HG03060 (cell line): Measurements from ENCODE around the gene ENO2.

Experiments
- ATAC-seq: cut with Tn5 transposase; IDR thresholded peaks from one replicate; pipeline ENCODE4 v1.9.1; 2021; ENCODE audit warnings: low read depth, moderate number of reproducible peaks; ENCODE audit not compliant: unreplicated experiment

The ENO2 gene

DNA sequence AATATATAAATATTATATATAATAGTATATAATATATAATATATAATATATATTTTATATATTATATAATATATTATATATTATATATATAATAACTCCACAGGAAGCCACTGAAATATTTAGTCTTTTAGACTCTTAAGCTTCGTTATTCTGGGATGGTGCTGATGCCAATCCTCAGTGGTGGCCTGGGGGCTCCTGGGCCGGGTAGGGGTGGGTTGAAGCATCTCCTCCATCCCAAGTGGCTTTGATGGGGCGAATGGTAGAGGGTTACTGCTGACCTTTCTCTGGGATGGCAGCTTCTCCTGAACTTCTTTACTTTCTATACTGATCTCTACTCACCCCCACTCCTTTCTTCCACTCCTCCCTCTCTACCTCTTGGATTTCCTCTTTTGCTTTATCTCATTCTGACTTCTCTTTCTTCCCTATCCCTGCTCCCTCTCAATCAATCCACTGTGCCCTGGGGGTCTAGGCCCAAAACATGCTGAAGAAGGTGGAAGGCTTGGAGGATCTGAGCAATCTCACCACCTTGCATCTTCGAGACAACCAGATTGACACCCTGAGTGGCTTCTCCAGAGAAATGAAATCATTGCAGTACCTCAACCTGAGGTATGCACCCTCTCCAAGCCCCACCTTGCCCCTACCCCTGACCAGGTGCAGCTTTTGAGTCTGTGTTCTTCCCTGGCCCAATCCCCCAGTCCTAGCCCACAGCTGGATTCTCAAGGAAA lies 4.8 kb upstream of the ENO2 start:
- ATAC-seq: no peak

DNA sequence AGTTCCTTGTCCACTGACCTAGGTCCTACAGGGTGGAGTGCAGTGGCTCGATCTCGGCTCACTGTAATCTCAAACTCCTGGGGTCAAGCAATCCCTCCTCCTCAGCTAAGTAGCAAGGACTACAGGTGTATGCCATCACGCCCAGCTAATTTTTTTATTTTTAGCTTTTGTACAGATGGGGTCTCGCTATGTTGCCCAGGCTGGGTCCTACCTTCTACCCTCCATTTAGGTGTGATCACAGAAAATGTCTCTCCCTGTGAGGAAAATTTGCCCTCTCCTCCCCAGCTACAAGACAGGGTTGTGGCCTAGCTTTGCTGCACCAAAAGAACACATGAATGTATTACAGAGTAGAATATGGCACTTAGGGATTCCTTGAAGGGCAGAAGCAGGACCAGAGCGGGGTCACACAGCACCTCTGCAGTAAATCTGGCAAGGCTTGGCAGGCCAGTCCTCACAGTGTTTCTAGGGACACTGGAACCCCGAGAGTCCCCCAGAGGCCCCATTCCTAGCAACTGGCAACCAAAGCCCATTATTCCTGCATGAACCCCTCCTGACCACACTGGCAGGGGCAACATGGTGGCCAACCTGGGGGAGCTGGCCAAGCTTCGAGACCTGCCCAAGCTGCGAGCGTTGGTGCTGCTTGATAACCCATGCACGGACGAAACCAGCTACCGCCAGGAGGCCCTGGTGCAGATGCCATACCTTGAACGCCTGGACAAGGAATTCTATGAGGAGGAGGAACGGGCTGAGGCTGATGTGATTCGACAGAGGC lies 2.0 kb upstream of the ENO2 start:
- no peak for ATAC-seq

DNA sequence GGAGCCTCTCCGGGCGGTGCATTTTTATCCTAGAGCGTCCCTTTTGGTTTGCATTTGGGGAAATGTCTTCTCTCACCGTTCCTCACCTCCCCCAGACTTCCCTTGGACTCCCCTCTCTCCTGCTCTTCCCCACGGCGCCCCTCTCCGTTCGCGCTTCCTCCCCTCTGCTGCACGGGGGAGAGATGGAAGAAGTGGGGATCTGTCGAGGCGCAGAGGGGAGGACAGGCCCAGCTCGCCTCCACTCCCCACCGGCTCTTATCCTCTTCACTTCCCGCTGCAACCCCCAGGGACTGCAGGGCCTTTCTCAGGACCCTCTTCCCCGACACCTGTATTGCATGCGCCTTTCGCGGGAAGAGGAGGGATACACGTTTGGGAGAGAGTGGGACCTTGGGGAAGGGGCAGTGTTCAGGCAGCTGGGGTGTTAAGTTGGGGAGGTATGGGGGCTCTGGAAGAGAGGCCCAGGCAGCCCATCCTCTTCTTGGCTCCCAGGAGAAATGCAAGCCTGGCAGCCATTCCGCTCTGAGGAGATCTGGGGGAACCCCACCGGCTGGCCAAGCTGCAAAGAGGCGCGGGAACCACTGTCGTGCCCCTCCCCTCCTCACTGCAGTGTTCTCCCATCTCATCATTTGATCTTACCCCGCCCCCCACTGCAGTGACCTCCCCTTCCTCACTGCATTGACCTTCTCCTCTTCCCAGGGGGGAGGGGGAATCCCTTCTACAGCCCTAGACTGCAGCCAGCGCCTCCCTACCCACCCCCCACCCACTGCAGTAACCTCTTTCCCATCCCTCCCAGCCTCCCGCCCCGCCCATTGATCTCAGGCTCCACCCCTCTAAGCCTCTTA lies 788 bp downstream of the ENO2 start:
- no peak for ATAC-seq

DNA sequence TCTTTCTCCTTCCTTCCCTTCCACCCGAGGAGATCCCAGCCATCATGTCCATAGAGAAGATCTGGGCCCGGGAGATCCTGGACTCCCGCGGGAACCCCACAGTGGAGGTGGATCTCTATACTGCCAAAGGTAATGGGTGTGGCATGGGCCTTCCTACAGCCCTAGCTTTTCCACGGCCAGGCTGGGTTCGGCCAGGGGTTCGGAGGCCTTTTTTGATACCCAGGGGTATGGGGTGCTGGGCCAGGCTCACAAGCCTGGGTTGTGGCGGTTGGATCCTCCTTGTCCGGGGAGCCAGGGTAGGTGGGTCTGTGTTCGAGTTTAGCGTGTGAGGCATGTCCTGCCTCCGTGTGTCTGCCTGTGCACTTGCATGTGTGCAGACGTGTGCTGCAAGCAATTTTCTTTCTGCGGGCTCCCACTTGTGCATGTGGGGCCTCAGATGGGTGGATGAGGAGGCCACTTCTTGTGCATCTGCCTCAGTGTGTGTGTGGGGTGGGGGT lies 1.5 kb downstream of the ENO2 start:
- ATAC-seq: no peak

DNA sequence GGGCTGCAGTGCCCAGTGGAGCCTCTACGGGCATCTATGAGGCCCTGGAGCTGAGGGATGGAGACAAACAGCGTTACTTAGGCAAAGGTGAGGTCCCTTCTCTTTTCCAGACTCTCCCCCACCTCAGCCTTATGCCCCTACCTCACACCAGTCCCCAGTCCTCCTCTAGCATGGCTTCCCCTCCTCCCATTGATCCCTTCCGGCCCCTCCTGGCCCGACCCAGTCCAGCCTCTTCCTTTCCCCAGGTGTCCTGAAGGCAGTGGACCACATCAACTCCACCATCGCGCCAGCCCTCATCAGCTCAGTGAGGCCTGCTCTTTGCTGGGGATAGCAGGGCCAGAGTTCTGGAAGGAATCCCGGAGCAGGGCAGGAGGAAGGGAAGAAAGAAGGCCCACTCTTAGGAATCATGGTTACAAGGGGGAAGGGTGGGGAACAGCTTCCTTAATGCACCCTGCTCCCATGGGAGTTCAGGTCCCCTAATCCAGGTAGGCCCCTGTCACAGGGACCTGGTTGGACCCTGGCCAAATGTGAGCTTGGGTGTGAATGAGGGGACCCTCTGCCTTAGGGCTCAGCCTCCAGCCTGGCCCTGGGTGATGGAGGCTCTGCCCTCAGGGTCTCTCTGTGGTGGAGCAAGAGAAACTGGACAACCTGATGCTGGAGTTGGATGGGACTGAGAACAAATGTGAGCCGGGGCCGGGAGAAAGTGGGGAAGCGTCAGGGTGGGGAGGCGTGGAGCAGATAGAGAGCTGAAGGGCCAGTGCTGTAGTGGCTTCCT lies 2.2 kb downstream of the ENO2 start:
- ATAC-seq: no peak

DNA sequence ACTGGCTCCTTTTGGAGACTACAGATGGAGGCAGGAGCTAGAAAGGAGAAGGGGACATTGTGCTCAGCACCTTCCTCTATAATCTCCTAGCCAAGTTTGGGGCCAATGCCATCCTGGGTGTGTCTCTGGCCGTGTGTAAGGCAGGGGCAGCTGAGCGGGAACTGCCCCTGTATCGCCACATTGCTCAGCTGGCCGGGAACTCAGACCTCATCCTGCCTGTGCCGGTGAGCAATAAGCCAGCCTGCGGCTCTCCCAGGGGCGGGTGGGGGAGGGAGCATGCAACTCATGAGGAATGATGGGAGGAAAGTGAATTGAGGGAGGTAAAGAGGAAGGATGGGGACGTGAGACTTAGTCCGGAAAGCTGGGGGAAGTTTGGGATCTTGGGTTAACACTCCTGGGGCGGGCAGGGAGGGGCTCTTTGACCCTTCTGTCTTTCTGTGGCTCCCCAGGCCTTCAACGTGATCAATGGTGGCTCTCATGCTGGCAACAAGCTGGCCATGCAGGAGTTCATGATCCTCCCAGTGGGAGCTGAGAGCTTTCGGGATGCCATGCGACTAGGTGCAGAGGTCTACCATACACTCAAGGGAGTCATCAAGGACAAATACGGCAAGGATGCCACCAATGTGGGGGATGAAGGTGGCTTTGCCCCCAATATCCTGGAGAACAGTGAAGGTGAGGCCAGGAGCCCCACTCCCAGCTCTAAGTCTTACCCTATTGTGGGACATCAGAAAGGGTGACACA lies 3.3 kb downstream of the ENO2 start:
- ATAC-seq: no peak

DNA sequence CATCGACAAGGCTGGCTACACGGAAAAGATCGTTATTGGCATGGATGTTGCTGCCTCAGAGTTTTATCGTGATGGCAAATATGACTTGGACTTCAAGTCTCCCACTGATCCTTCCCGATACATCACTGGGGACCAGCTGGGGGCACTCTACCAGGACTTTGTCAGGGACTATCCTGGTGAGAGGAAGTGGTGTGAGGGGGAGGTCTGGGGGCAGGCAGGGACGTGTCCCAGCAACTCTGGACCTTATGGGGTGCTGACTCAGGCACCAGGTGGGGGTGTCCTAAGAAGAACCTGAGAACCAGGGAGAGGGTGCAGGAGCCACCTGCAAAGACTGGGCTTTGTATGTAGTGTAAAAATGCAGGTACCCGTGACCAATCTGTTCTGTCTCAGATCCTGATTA lies 5.2 kb downstream of the ENO2 start:
- no peak for ATAC-seq

DNA sequence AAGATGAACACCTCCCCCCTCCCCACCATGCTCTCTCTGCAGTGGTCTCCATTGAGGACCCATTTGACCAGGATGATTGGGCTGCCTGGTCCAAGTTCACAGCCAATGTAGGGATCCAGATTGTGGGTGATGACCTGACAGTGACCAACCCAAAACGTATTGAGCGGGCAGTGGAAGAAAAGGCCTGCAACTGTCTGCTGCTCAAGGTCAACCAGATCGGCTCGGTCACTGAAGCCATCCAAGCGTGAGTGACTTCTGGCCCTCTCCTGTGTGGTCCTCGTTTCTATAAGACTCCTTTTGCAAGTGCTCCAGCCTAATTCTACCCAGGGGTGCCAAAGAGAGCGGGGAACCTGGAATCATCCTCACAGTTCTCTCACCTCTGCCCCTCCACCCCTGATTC lies 7.2 kb downstream of the ENO2 start:
- ATAC-seq: no peak

DNA sequence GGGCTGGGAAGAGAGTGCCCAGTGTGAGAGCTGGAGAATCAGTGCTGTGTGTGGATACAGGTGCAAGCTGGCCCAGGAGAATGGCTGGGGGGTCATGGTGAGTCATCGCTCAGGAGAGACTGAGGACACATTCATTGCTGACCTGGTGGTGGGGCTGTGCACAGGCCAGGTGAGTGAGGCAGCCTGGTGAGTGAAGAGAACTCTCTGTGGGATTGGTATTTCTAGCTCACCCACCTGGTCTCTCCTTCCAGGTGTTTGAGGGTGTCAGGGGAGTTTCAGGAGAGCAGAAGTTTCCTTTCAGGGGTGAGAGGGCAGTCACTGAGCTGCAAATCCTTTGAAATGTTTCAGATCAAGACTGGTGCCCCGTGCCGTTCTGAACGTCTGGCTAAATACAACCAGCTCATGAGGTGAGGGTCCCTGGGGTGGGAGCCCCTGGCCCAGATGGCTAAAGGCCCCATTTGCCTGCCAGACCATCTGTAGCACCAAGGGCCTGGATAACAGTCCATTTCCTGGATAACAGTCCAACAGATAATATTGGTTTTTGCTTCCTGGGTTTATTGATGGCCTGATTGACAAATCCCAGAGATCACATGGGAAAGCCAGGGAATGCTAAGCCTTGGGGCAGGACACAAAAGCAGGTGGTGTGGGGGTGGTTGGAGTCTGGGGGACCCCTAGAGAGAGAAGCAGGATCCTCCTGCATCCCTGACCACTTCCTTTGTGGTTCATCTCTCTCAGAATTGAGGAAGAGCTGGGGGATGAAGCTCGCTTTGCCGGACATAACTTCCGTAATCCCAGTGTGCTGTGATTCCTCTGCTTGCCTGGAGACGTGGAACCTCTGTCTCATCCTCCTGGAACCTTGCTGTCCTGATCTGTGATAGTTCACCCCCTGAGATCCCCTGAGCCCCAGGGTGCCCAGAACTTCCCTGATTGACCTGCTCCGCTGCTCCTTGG lies 7.9 kb downstream of the ENO2 start:
- no peak for ATAC-seq

DNA sequence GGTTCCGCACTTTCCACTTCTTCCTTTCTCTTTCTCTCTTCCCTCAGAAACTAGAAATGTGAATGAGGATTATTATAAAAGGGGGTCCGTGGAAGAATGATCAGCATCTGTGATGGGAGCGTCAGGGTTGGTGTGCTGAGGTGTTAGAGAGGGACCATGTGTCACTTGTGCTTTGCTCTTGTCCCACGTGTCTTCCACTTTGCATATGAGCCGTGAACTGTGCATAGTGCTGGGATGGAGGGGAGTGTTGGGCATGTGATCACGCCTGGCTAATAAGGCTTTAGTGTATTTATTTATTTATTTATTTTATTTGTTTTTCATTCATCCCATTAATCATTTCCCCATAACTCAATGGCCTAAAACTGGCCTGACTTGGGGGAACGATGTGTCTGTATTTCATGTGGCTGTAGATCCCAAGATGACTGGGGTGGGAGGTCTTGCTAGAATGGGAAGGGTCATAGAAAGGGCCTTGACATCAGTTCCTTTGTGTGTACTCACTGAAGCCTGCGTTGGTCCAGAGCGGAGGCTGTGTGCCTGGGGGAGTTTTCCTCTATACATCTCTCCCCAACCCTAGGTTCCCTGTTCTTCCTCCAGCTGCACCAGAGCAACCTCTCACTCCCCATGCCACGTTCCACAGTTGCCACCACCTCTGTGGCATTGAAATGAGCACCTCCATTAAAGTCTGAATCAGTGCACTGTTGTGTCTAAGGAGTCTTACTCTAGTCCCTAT lies 8.8 kb downstream of the ENO2 start:
- ATAC-seq: no peak

DNA sequence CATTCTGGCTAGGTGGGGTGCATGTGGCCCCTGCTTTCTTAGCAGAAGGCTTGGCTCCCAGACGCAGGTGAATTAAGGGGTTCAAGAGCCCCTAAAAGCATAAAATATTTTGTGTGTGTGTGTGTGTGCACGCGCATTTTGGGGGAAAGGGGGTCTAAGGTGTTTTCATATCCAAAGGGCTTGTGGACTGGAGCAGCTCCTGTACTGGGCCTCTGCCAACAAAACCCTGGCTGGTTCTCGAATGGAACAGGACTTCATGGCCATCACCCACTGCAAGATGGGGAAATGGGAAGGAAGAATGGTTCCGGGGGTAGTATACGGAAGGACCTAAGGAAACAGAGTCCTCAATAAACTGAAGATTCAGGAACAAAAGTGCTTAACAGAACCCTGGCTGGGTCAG lies 9.5 kb downstream of the ENO2 start:
- ATAC-seq: no peak

DNA sequence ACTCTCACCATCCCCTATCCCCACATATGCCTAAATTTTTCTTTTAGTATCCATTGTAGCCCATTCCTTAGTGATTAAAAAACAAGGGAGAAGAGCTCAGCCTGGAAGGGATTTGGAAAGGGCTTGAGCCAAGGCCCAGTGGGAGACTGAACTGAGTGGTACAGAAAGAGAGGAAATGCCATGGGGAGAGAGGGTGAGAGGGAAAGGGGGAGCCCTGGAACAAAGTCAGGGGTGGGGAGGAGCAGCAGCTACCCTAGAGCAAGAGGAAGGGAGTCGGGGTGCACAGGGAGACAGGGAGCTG lies 10.8 kb downstream of the ENO2 start:
- ATAC-seq: no peak

DNA sequence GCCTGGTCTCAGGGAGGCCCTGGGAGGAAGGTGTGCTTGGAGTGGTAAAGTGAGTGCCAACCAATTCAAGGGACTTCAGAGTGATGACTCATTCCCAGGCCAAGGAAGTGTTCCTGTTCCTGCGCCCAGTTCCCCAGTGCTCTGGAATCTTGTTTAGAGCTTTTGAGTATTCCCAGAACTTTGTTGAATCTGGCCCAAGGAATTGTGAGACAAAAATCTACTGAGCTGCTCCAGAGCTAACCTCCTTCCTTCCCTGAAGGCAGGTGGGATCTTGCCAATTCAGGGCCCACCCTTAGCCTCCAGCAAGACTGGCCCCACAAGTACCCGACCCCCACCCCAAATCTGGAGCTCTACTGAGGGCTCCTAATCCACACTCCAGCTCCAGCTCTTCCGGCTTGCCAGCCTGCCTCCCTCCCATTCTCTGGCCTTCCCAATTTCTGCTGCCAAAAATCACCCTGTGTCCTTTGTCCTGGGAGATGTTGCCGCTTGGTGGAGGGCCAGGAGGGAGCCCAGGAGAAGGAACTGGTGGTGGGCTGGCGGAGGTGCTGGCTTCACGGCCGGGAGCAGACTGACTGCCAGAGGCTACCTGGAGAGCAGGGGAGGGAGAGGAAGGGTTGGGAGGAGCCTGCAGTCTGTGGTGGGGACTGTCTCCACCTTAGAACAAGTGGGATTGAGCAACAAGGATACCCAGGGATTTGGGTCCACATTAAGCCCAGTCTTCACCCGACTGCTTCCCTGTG lies 11.3 kb downstream of the ENO2 start:
- ATAC-seq: no peak

DNA sequence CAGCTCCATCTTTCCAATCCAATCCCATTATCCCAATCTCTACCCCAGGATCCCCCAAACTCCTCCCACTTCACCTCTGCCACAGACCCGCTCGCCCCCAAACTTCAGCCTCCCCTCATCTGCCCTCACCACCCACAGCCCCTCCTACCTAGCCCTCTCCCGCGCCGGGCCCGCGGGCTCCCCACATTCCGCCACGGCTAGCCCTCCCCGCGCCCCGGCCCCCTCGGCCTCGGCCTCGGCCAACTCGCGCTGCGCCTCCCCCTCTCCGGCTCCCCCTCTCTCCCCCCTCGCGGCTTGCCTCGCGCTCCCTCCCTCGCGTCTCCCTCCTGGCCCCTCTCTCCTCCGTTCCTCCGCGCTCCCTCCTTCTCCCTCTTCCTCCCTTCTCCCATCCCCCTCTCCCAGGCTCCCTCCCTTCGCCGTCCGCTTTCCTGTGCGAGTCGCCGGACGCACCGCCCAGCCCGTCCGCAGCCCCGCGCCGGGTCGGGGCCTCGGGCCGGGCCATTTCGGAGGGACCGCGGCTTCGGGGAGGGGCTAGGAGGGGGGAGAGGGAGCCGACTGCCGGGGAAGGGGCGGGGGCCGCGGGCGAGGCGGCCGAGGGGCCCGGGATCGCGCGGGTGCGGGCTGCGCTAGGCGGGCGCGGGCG lies 13.1 kb downstream of the ENO2 start, which contains the start of gene ATN1:
Gene ATN1 (plus strand): TSS at position 581 of the 643 bp plus-strand sequence. CDS start 6,043 bp downstream, outside the sequence.
- no peak for ATAC-seq

DNA sequence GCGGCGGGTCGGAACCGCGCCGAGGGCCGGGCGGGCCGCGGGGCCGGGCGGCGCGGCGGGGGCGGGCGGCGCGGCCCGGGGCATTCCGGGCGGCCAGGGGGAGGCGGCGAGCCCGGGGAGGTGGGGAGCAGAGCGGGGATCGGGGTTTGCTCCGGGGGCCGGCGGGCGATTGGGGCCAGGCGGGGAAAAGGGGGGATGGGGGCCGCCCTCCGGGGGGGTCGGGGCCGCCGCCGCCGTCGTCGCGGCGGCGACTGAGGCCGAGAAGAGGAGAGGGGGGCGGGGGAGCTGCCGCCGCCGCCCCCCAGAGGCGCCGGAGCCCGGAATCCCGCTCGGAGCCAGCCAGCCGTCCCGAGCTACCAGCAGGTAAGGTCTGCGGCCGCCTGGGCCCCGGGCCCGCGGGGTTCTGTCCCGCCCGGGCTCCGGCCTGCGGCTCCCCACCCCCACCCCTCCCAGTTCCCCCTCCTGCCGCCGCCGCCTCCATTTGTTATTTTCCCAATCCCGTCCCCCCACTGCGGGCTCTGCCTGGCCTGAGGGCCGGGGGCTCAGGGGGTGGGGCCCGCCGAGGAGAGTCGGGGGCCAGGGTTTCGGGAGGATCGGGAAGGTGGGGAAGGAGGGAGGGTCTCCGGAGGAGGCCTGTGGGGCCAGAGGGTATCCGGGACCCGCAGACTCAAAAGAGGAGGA lies 13.8 kb downstream of the ENO2 start:
- ATAC-seq: no peak

DNA sequence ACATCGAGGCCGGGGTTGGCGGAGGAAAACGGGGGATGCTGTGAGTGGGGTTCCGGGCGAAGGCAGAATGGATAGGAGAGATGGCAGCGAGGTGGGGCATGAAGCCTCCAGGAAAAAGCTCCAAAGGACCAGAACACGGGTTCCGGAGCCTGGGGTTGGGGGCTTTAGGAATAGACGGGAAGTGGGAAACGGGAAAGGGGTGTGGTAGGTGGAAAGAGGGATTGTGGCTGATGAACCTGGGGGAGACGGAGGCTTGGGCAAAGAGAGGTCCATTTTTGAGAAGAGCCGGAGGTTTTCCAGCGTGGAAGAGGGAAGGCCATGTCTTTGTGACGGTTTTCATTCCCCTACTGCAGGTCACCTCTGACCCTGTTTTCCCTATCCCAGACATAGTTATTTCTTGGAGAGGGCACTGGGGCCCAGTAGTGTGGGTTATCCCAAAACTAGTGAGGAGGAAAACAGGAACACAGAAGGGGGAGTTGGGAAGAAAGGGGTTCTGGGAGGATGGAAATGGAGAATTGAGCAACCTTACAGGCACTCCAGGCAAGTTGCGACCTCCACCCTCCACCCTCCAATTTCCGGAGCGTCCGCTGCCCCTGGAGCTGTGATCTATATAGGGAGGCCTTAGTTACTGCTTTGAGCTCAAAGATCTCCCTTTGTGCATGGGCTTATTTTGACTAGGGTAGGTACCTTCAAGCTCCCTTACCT lies 14.5 kb downstream of the ENO2 start:
- no peak for ATAC-seq
